Medulla oblongata (tissue), 1 donor: ENCODE measurements around the gene SCIMP.
A peak's percentile ranks its signal among the peaks of the same experiment; 100 is the strongest.
"Not testable (repeated sequence)": the region's sequence is repeated elsewhere in the genome, so short reads cannot be mapped to it uniquely, and the experiment has no call there.

Experiments
- DNase-seq: peaks from one replicate; pipeline ENCODE4 v3.0.0-alpha.2; 2015; ENCODE audit errors: extremely low spot score

Gene SCIMP

GRCh38 chr17:5184288-5184687, 50.4 kb downstream of the SCIMP start:
- DNase-seq: no peak

- DNase-seq: no peak
Measured at GRCh38 chr17:5183410-5183793, 51.3 kb downstream of the SCIMP start.

GRCh38 chr17:5182597-5183409, 51.9 kb downstream of the SCIMP start:
- no peak for DNase-seq

GRCh38 chr17:5181509-5182305, 53.0 kb downstream of the SCIMP start:
- no peak for DNase-seq

- DNase-seq: no peak
Measured at GRCh38 chr17:5179003-5179402, 55.7 kb downstream of the SCIMP start.

GRCh38 chr17:5175027-5175426, 59.6 kb downstream of the SCIMP start:
- not testable (repeated sequence) for DNase-seq

GRCh38 chr17:5165791-5166564, 68.7 kb downstream of the SCIMP start:
- peak; percentile 59 for DNase-seq

- DNase-seq: peak; percentile 3
Measured at GRCh38 chr17:5164436-5164835, 70.2 kb downstream of the SCIMP start.

GRCh38 chr17:5161793-5162192, 72.9 kb downstream of the SCIMP start:
- DNase-seq: not testable (repeated sequence)

GRCh38 chr17:5160702-5161101, 74.0 kb downstream of the SCIMP start:
- DNase-seq: not testable (repeated sequence)
